ENCODE data around the gene CRIM1. TPM values are rescaled to one million over a fixed set of nuclear protein-coding genes. Genes with fewer than 3 reads are reported as not detected.

CRIM1 gene
- total RNA-seq, 1 donor from 2014 or later, result 158 TPM

- TF ChIP-seq, protein P1, sequence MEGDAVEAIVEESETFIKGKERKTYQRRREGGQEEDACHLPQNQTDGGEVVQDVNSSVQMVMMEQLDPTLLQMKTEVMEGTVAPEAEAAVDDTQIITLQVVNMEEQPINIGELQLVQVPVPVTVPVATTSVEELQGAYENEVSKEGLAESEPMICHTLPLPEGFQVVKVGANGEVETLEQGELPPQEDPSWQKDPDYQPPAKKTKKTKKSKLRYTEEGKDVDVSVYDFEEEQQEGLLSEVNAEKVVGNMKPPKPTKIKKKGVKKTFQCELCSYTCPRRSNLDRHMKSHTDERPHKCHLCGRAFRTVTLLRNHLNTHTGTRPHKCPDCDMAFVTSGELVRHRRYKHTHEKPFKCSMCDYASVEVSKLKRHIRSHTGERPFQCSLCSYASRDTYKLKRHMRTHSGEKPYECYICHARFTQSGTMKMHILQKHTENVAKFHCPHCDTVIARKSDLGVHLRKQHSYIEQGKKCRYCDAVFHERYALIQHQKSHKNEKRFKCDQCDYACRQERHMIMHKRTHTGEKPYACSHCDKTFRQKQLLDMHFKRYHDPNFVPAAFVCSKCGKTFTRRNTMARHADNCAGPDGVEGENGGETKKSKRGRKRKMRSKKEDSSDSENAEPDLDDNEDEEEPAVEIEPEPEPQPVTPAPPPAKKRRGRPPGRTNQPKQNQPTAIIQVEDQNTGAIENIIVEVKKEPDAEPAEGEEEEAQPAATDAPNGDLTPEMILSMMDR (IDR thresholded peaks at IDR 0.05), result no peak
- no peak for DNase-seq
- H3K9me3 ChIP-seq, result no peaks in the 10 kb centered on the region
- H3K27me3 ChIP-seq, result no peaks in the 10 kb centered on the region
- no peak overlapping the region for H3K4me3 ChIP-seq
- peaks cover 15% of the 10 kb centered on the region for H3K4me1 ChIP-seq
- H3K27ac ChIP-seq, result peak overlapping the region; percentile 14
- ATAC-seq, result no peak
- intact Hi-C loops (cut with DNase I), result no loop called here
- H3K36me3 ChIP-seq, result peaks cover 37% of the 10 kb centered on the region
Measured at GRCh38 chr2:36441816-36442215, 86.2 kb downstream of the CRIM1 start.

DNA sequence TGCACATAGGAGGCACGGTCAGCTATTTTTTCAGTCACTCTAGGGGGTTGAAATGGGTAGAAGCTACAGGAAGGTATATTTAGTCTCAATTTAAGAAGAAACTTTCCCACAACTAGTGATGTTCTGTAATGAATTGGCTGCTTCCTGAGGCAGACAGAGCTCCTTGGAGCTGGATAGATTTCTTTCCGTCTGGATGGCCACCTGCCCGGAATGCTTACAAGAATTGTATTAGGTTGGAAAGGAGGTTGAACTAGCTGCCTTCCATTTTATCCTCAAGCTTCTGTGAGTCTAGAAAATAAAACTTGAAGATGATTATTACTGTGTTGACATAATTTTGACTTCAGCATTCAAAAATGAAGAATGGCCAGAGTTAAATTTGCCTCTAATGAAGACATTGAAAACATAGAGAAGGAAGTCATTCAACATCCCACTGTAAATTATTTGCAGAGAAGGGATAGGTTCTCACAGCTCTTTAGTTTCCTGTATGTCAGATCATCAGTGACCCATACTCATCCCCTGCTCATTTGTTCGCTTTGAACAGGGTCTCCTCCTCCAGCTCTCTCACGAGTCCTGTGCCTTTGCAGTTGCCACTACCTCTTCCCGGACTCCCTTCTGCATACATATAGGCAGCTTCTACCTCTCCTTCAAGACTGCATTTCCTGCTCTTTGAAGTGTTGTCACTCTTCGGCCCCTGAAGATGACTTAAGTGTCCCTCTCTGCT is 88.8 kb downstream of the CRIM1 start:
- H3K9me3 ChIP-seq, result no peaks in the 10 kb centered on the region
- peaks cover 44% of the 10 kb centered on the region for H3K36me3 ChIP-seq
- no peak overlapping the region for H3K4me3 ChIP-seq
- TF ChIP-seq, protein P1 (IDR thresholded peaks at IDR 0.05), result no peak
- intact Hi-C loops (cut with DNase I), result no loop called here
- H3K27me3 ChIP-seq, result no peaks in the 10 kb centered on the region
- H3K4me1 ChIP-seq, result peaks cover 15% of the 10 kb centered on the region
- H3K27ac ChIP-seq, result no peak overlapping the region
- DNase-seq (no peak), ATAC-seq (no peak)

DNA sequence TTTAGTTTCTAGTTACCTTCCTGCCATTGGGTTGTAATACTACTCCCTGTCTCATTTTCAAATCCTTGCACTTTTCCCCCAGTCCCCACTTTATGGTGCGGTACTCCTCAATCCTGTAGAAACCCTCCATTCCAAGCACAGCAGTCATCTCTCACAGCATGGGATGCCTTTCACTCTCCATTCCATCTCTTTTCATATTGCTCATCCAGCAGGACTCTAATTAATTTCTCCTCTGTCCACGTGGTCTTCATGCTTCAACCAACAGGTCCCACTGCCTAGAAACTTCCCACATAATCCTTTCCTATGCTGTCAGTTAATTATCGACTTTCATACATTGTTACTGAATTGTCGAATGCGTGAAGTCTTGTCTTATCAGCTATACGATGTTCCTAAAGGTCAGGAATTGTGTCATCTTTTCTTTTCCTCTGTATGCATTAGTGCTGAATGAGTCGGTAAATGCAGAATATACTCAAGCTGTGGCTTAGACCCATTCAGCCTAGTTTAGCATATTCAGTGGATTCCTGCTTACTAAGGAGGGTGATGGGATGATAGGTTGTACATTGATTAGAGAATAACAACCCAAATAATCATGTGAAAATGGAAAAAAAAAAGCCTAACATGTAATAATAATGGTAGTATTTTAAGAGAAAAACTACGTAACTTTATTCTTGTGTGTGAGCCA is 89.7 kb downstream of the CRIM1 start:
- DNase-seq (no peak), ATAC-seq (no peak)
- Histone ChIP-seq H3K27ac (no peak overlapping the region), H3K4me3 (no peak overlapping the region), H3K36me3 (peaks cover 52% of the 10 kb centered on the region), H3K9me3 (no peaks in the 10 kb centered on the region), H3K4me1 (peaks cover 19% of the 10 kb centered on the region), H3K27me3 (no peaks in the 10 kb centered on the region)
- TF ChIP-seq, protein P1 (IDR thresholded peaks at IDR 0.05), result no peak
- intact Hi-C loops (cut with DNase I), result no loop called here

GRCh38 chr2:36446294-36446693 is 90.7 kb downstream of the CRIM1 start:
- TF ChIP-seq, protein P1 (IDR thresholded peaks at IDR 0.05), result no peak
- peaks cover 52% of the 10 kb centered on the region for H3K36me3 ChIP-seq
- intact Hi-C loops (cut with DNase I), result no loop called here
- ATAC-seq (no peak), DNase-seq (no peak)
- peaks cover 21% of the 10 kb centered on the region for H3K4me1 ChIP-seq
- no peak overlapping the region for H3K27ac ChIP-seq
- no peaks in the 10 kb centered on the region for H3K9me3 ChIP-seq
- no peaks in the 10 kb centered on the region for H3K27me3 ChIP-seq
- no peak overlapping the region for H3K4me3 ChIP-seq

DNA sequence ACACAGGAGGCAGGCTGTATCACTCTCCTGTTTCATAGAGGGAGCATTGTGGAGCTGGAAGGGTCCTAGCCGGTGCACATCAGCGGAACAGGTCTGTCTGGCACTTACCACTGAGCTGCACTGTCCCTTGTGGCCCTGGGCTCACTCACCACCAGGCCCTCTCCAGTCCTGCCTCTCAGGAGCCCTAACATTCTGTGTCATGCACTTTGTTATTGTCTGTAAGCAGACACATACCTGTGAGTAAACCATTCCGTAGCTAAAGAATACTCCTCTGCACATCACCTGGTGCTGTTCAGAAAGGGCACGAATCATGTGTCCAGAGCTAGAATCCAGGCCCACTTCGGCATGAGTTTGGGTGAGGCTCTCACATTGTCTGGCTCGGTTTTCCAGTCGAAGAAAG is 93.6 kb downstream of the CRIM1 start:
- no peak for DNase-seq
- Histone ChIP-seq H3K4me3 (no peak overlapping the region), H3K27ac (no peak overlapping the region), H3K9me3 (no peaks in the 10 kb centered on the region), H3K4me1 (peaks cover 10% of the 10 kb centered on the region), H3K36me3 (peaks cover 44% of the 10 kb centered on the region), H3K27me3 (no peaks in the 10 kb centered on the region)
- TF ChIP-seq, protein P1 (IDR thresholded peaks at IDR 0.05), result no peak
- intact Hi-C loops (cut with DNase I), result no loop called here
- no peak for ATAC-seq
